B cell (primary cell): ENCODE measurements around the gene GLB1L2. TPM values are rescaled to one million over a fixed set of nuclear protein-coding genes. Genes with fewer than 3 reads are reported as not detected.
A peak's percentile ranks its signal among the peaks of the same experiment; 100 is the strongest.

Experiments used
- ATAC-seq: fragments of 200-7000 bp; cut with Tn5 transposase; one replicate; pipeline ENCODE4 v1.10.0; 2021; ENCODE audit warnings: low read depth, mild to moderate bottlenecking, moderate number of reproducible peaks, moderate library complexity
- CTCF ChIA-PET: fragments of 350-600 bp; sonication (Branson Sonifier 250); formaldehyde crosslinking; loops from one replicate; lab custom pipeline; 2021; ENCODE audit warnings: antibody characterized with exemption, inconsistent platforms; lab: Charles Lee
- POLR2A ChIA-PET: fragments of 350-600 bp; sonication (Branson Sonifier 250); formaldehyde crosslinking; loops from one replicate; lab custom pipeline; 2021; ENCODE audit warnings: antibody characterized with exemption; lab: Charles Lee
- DNase-seq: peaks from one replicate; pipeline ENCODE4 v3.0.0; 2013
- H2AFZ ChIP-seq: 2 replicates; pipeline ENCODE4 v1.6.1; 2012; ENCODE audit warnings: mild to moderate bottlenecking, low read depth, low read length; ENCODE audit not compliant: insufficient read depth, poor library complexity, severe bottlenecking
- H3K27ac ChIP-seq, 2 donors: 1 replicate in 1 of 2; 2 replicates in 1 of 2; pipeline ENCODE4 v1.5.1; 2012 to 2013; ENCODE audit warnings: low read length in 2 of 2, mild to moderate bottlenecking in 2 of 2, moderate library complexity in 1 of 2
- H3K27me3 ChIP-seq, 4 experiments: fragments of 200-600 bp in 1 of 4; sonication (generic) in 1 of 4; replicated peaks in 1 of 4; 1 replicate in 2 of 4; 2 replicates in 2 of 4; pipeline versions ENCODE4 v1.6.1 to v1.7.0; 2013 to 2016; ENCODE audit warnings: low read length in 3 of 4, mild to moderate bottlenecking in 2 of 4, mixed read lengths in 1 of 4, moderate library complexity in 1 of 4; ENCODE audit not compliant: insufficient read depth in 4 of 4, control insufficient read depth in 3 of 4; ENCODE audit errors: control extremely low read depth in 1 of 4
- H3K36me3 ChIP-seq, 2 experiments: replicated peaks in 1 of 2; 1 replicate in 1 of 2; 2 replicates in 1 of 2; pipeline versions ENCODE4 v1.6.1 to v1.7.1; 2013; ENCODE audit warnings: low read length in 1 of 2; ENCODE audit not compliant: insufficient read depth in 2 of 2, control insufficient read depth in 1 of 2; ENCODE audit errors: control extremely low read depth in 1 of 2, extremely low read depth in 1 of 2
- H3K4me1 ChIP-seq, 2 donors: fragments of 200-600 bp in 1 of 2; sonication (generic) in 1 of 2; 1 replicate in 1 of 2; 2 replicates in 1 of 2; pipeline versions ENCODE4 v1.5.1 to v1.6.1; 2013 to 2017; ENCODE audit warnings: low read length in 2 of 2; ENCODE audit not compliant: control insufficient read depth in 2 of 2, insufficient read depth in 2 of 2
- H3K4me2 ChIP-seq: replicated peaks from 2 replicates; pipeline ENCODE3; 2012; ENCODE audit warnings: mild to moderate bottlenecking, low read depth, low read length; ENCODE audit not compliant: poor library complexity, severe bottlenecking
- H3K4me3 ChIP-seq, 5 experiments: fragments of 200-600 bp in 1 of 5; sonication (generic) in 1 of 5; 1 replicate in 3 of 5; 2 replicates in 2 of 5; pipeline versions ENCODE4 v1.5.1 to v1.7.0; 2011 to 2016; ENCODE audit warnings: low read length in 4 of 5, mild to moderate bottlenecking in 4 of 5, low read depth in 2 of 5, control low read depth in 1 of 5, moderate library complexity in 1 of 5; ENCODE audit not compliant: insufficient read depth in 1 of 5; ENCODE audit errors: control extremely low read depth in 1 of 5, extremely low read depth in 1 of 5
- H3K79me2 ChIP-seq: fragments of 200-600 bp; sonication (generic); one replicate; pipeline ENCODE4 v1.6.0; 2016; ENCODE audit warnings: low read length; ENCODE audit not compliant: control insufficient read depth, insufficient read depth
- H3K9ac ChIP-seq: fragments of 200-600 bp; sonication (generic); 2 replicates; pipeline ENCODE4 v1.6.1; 2017; ENCODE audit warnings: mild to moderate bottlenecking, low read length, moderate library complexity
- H3K9me3 ChIP-seq, 3 donors: one replicate each; pipeline versions ENCODE4 v1.6.1 to v1.7.1; 2013; ENCODE audit warnings: low read length in 2 of 3; ENCODE audit not compliant: control insufficient read depth in 2 of 3, insufficient read depth in 1 of 3; ENCODE audit errors: control extremely low read depth in 1 of 3
- H4K20me1 ChIP-seq: 2 replicates; pipeline ENCODE4 v1.6.0; 2012; ENCODE audit warnings: mild to moderate bottlenecking, low read length; ENCODE audit not compliant: insufficient read depth, control insufficient read depth, poor library complexity, severe bottlenecking
- H3K27ac Mint-ChIP-seq: one replicate; pipeline ENCODE4 v1.8.0; 2021; ENCODE audit warnings: mixed read lengths
- H3K27me3 Mint-ChIP-seq: one replicate; pipeline ENCODE4 v1.8.0; 2021; ENCODE audit warnings: mixed read lengths
- H3K4me1 Mint-ChIP-seq: one replicate; pipeline ENCODE4 v1.8.0; 2021; ENCODE audit warnings: mixed read lengths
- H3K4me3 Mint-ChIP-seq: one replicate; pipeline ENCODE4 v1.8.0; 2021; ENCODE audit warnings: mixed read lengths
- H3K9me3 Mint-ChIP-seq: one replicate; pipeline ENCODE4 v1.8.0; 2022; ENCODE audit warnings: mixed read lengths; ENCODE audit not compliant: insufficient read depth
- EZH2 ChIP-seq: IDR thresholded peaks from 2 replicates; pipeline ENCODE4 v1.6.1; 2012; ENCODE audit warnings: borderline replicate concordance, low read depth, mild to moderate bottlenecking, moderate library complexity, low read length; ENCODE audit not compliant: insufficient read depth, poor library complexity, severe bottlenecking
- WGBS: methylation state at CpG from one replicate; pipeline ENCODE4 v1.1.5; 2013; ENCODE audit warnings: missing lambda C conversion rate; ENCODE audit not compliant: insufficient coverage; 5-methylcytosine and 5-hydroxymethylcytosine counted together
- intact Hi-C: fragments of 100-400 bp; cut with micrococcal nuclease; formaldehyde crosslinking; loops from one replicate; pipeline ENCODE4 v1.10.0; 2022
- polyA plus RNA-seq: library from polyadenylated mRNA; depleted of rRNA; stranded (reverse); fragments of >200 nt; gene quantifications from 2 replicates; pipeline ENCODE4 v1.2.3, GENCODE V29; 2012
- total RNA-seq, 2 donors: library from RNA; stranded (reverse); fragments of 120-200 nt in 1 of 2; gene quantifications; 1 replicate in 1 of 2; 2 replicates in 1 of 2; pipeline versions ENCODE4 v1.2.3 to v1.2.4, GENCODE V29; 2013 to 2022
- TF ChIP-seq, protein P1 (sequence below): fragments of 200-600 bp; IDR thresholded peaks from one replicate; pipeline ENCODE4 v1.8.0; 2022; ENCODE audit warnings: antibody characterized with exemption, mild to moderate bottlenecking

Gene GLB1L2
- total and polyA plus RNA-seq, 2 donors (not counting 1 experiment from before 2014, with no cell fraction given), result 0.31 to 0.44 TPM

DNA sequence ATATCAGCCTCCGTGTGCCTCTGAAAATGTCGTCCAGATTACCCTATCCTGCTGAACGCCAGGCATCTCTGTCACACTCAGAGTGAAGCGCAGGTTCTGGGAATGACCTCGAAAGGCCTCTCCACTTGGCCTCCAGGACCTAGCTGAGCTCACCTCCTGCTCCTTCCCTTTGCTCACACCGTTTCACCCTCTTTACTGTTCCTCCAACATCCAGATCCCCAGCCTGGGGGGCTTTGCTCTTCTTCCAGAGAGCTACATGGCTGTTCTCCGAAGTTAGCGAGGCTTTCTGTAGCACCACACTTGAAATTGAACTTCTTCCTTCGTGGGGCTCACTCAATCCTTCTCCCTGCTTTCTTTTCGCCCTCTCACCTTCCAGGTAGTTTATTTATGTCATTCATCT, 27.9 kb downstream of the GLB1L2 start:
- Mint-ChIP-seq H3K4me1 (peaks cover 2% of the 10 kb centered on the region), H3K27me3 (peaks cover 33% of the 10 kb centered on the region), H3K4me3 (no peak overlapping the region), H3K27ac (no peak overlapping the region), H3K9me3 (no peaks in the 10 kb centered on the region)
- Histone ChIP-seq H3K9me3 (peaks cover 0 to 14% (median 0%) of the 10 kb centered on the region in 3 donors), H3K4me2 (no peak overlapping the region), H3K27me3 (peaks cover 0 to 4% (median 0%) of the 10 kb centered on the region in 4 experiments), H4K20me1 (no peaks in the 10 kb centered on the region), H3K27ac (no peak overlapping the region), H3K4me3 (no peak overlapping the region), H3K79me2 (no peaks in the 10 kb centered on the region), H3K9ac (no peak overlapping the region), H3K36me3 (no peaks in the 10 kb centered on the region), H3K4me1 (no peaks in the 10 kb centered on the region), H2AFZ (peak overlapping the region; percentile 49)
- WGBS, result 90% methylated on average over 10 of the region's 10 CpGs
- ChIA-PET CTCF (no interaction called here), POLR2A (no interaction called here)
- intact Hi-C loops, result no loop called here
- DNase-seq, result no peak
- ATAC-seq, result no peak
- TF ChIP-seq EZH2, result no peak
- TF ChIP-seq, protein P1, sequence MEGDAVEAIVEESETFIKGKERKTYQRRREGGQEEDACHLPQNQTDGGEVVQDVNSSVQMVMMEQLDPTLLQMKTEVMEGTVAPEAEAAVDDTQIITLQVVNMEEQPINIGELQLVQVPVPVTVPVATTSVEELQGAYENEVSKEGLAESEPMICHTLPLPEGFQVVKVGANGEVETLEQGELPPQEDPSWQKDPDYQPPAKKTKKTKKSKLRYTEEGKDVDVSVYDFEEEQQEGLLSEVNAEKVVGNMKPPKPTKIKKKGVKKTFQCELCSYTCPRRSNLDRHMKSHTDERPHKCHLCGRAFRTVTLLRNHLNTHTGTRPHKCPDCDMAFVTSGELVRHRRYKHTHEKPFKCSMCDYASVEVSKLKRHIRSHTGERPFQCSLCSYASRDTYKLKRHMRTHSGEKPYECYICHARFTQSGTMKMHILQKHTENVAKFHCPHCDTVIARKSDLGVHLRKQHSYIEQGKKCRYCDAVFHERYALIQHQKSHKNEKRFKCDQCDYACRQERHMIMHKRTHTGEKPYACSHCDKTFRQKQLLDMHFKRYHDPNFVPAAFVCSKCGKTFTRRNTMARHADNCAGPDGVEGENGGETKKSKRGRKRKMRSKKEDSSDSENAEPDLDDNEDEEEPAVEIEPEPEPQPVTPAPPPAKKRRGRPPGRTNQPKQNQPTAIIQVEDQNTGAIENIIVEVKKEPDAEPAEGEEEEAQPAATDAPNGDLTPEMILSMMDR, result no peak

DNA sequence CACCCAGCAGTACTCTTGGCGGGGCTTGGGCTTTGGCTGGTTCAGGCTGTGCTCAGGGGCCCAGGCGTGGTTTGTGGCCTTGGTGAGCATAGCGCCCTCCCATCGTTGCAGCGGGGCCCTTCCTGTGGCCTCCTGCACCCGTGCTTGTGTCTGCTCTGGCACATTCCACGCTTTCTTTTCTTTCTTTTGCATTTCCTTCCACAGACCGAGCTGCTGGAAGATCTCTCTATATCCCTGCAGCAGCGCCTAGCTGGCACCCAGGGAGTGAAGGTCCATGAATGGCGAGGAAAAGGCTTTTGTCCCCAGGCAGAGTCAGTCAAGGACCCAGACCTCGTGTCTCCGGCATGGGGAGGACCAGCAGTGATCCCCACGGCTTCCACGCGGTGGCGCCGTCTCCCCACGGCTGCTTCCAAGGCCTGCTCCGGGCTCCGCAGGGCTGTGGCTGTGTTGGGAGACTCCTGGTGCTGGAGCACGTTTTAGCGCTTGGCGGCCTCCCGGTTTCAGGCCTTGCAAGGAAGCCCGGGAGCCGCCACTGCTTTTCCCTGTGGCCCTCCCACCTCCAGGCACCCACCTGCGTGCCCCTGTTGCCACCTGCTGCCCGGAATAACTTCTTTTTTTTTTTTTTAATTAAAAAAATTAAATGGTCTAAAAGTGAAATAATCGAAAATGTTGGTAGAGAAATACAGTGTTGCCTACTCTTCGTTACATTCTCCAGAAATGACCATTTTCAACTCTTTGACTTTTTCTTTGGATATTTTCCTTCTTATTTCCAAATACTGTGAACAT, 28.5 kb downstream of the GLB1L2 start:
- peak overlapping the region; percentile 49 for H2AFZ ChIP-seq
- peaks cover 0 to 18% (median 0%) of the 10 kb centered on the region in 3 donors for H3K9me3 ChIP-seq
- no peaks in the 10 kb centered on the region for H3K36me3 ChIP-seq
- Mint-ChIP-seq H3K27ac (no peak overlapping the region), H3K9me3 (no peaks in the 10 kb centered on the region), H3K27me3 (peaks cover 33% of the 10 kb centered on the region), H3K4me1 (peaks cover 2% of the 10 kb centered on the region), H3K4me3 (no peak overlapping the region)
- WGBS, result 15% methylated on average over 26 of the region's 30 CpGs
- H3K79me2 ChIP-seq, result no peaks in the 10 kb centered on the region
- H3K4me3 ChIP-seq, result no peak overlapping the region
- DNase-seq (peak; percentile 38), ATAC-seq (no peak)
- H4K20me1 ChIP-seq, result no peaks in the 10 kb centered on the region
- H3K27ac ChIP-seq, result no peak overlapping the region
- intact Hi-C loops, result no loop called here
- no peak overlapping the region for H3K4me2 ChIP-seq
- ChIA-PET CTCF (no interaction called here), POLR2A (no interaction called here)
- peaks cover 0 to 4% (median 0%) of the 10 kb centered on the region in 4 experiments for H3K27me3 ChIP-seq
- no peak overlapping the region for H3K9ac ChIP-seq
- H3K4me1 ChIP-seq, result no peaks in the 10 kb centered on the region
- TF ChIP-seq, protein P1, result peak; percentile 67
- no peak for TF ChIP-seq EZH2
